ENCODE results near the gene VTI1A.

The VTI1A gene

DNA sequence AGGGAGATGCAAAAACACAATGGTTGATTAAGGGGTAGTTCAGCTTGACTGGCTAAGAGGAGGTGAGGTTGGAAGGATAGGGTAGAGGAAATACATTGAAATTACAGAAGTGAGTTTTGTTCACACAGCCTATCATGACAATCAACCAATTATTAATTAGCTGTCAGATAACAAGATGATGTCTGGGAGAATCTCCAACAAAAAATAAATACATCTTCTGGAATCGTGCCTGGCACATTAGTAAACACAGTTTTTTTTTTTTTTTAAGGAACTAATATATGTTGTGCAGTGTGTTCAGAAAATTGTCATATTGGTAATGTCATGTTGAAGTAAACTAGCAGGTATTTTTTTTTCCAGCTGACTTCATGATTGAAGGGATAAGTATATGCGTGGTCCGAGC lies 171.8 kb downstream of the VTI1A start (continued):
- TF ChIP-seq, protein P1, sequence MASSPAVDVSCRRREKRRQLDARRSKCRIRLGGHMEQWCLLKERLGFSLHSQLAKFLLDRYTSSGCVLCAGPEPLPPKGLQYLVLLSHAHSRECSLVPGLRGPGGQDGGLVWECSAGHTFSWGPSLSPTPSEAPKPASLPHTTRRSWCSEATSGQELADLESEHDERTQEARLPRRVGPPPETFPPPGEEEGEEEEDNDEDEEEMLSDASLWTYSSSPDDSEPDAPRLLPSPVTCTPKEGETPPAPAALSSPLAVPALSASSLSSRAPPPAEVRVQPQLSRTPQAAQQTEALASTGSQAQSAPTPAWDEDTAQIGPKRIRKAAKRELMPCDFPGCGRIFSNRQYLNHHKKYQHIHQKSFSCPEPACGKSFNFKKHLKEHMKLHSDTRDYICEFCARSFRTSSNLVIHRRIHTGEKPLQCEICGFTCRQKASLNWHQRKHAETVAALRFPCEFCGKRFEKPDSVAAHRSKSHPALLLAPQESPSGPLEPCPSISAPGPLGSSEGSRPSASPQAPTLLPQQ (tag by site-specific recombination; IDR thresholded peaks at IDR 0.05): no peak
- TF ChIP-seq, protein P2, sequence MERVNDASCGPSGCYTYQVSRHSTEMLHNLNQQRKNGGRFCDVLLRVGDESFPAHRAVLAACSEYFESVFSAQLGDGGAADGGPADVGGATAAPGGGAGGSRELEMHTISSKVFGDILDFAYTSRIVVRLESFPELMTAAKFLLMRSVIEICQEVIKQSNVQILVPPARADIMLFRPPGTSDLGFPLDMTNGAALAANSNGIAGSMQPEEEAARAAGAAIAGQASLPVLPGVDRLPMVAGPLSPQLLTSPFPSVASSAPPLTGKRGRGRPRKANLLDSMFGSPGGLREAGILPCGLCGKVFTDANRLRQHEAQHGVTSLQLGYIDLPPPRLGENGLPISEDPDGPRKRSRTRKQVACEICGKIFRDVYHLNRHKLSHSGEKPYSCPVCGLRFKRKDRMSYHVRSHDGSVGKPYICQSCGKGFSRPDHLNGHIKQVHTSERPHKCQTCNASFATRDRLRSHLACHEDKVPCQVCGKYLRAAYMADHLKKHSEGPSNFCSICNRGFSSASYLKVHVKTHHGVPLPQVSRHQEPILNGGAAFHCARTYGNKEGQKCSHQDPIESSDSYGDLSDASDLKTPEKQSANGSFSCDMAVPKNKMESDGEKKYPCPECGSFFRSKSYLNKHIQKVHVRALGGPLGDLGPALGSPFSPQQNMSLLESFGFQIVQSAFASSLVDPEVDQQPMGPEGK (tag by site-specific recombination; IDR thresholded peaks at IDR 0.05): no peak
- TF ChIP-seq ZNF529 (tag by site-specific recombination; IDR thresholded peaks at IDR 0.05; ENCODE audit: insufficient replicate concordance): no peak

DNA sequence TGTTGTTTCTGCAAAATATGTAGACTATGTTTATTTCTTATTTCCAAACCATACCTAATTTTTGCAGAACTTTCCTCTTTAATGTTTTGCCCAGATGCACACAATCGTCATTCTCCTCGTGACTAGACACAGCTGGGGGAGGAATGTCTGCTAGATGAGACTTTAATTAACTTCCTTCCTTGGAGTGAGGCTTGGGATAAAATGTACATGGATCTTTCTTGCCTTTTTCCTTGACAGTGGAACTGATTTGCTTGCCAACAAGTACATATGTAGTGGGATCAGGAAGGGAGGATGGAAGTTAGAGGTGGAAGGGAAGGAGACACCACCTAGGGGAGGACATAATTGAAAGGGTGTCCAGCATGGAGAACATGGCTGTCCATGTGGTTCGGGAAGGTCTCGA lies 172.5 kb downstream of the VTI1A start:
- Histone ChIP-seq H3K4me1 (ENCODE audit: control insufficient read depth, insufficient read depth, low read length) (peaks cover 10% of the 10 kb centered on the region), H3K4me3 (ENCODE audit: low read depth, low read length) (no peak overlapping the region), H3K36me3 (ENCODE audit: control insufficient read depth in 2 of 2, insufficient read depth in 1 of 2, low read length in 2 of 2) (no peaks in the 10 kb centered on the region), H3K9me3 (ENCODE audit: control insufficient read depth, insufficient read depth, low read depth, low read length) (no peaks in the 10 kb centered on the region; the same call in none of the 2 replicates), H3K27ac (ENCODE audit: extremely low read depth, low read depth, low read length) (no peak overlapping the region)
- ChIA-PET CTCF (interaction anchor here (0.6 kb wide), 1 partner anchor 1494 kb away, joined by 6 read pairs; no protein-coding TSS in a partner anchor), POLR2A (no interaction called here)
- TF ChIP-seq ZNF221 (tag by site-specific recombination; IDR thresholded peaks at IDR 0.05; ENCODE audit: borderline replicate concordance) (no peak), ZFP69B (tag by site-specific recombination; IDR thresholded peaks at IDR 0.05) (no peak), ZNF112 (tag by site-specific recombination; IDR thresholded peaks at IDR 0.05) (no peak), ZBTB1 (tag by site-specific recombination; IDR thresholded peaks at IDR 0.05) (no peak), ZNF521 (tag by site-specific recombination; IDR thresholded peaks at IDR 0.05) (no peak), TCF7L2 (IDR thresholded peaks at IDR 0.05; ENCODE audit: borderline replicate concordance, low read depth, low read length) (no peak), SP3 (tag by site-specific recombination; IDR thresholded peaks at IDR 0.05) (no peak), ZNF529 (tag by site-specific recombination; IDR thresholded peaks at IDR 0.05; ENCODE audit: insufficient replicate concordance) (no peak), ZNF514 (tag by site-specific recombination; IDR thresholded peaks at IDR 0.05) (no peak), ZNF350 (tag by site-specific recombination; IDR thresholded peaks at IDR 0.05) (no peak), ZNF664 (tag by site-specific recombination; IDR thresholded peaks at IDR 0.05) (no peak), YY1 (tag by site-specific recombination; IDR thresholded peaks at IDR 0.05) (no peak), ZNF223 (tag by site-specific recombination; IDR thresholded peaks at IDR 0.05) (no peak), ZEB2 (tag by site-specific recombination; IDR thresholded peaks at IDR 0.05) (no peak), TRIM28 (IDR thresholded peaks at IDR 0.05; ENCODE audit: borderline replicate concordance, low read length) (no peak)
- TF ChIP-seq, protein P3, sequence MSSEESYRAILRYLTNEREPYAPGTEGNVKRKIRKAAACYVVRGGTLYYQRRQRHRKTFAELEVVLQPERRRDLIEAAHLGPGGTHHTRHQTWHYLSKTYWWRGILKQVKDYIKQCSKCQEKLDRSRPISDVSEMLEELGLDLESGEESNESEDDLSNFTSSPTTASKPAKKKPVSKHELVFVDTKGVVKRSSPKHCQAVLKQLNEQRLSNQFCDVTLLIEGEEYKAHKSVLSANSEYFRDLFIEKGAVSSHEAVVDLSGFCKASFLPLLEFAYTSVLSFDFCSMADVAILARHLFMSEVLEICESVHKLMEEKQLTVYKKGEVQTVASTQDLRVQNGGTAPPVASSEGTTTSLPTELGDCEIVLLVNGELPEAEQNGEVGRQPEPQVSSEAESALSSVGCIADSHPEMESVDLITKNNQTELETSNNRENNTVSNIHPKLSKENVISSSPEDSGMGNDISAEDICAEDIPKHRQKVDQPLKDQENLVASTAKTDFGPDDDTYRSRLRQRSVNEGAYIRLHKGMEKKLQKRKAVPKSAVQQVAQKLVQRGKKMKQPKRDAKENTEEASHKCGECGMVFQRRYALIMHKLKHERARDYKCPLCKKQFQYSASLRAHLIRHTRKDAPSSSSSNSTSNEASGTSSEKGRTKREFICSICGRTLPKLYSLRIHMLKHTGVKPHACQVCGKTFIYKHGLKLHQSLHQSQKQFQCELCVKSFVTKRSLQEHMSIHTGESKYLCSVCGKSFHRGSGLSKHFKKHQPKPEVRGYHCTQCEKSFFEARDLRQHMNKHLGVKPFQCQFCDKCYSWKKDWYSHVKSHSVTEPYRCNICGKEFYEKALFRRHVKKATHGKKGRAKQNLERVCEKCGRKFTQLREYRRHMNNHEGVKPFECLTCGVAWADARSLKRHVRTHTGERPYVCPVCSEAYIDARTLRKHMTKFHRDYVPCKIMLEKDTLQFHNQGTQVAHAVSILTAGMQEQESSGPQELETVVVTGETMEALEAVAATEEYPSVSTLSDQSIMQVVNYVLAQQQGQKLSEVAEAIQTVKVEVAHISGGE (tag by site-specific recombination; conservative IDR thresholded peaks at IDR 0.05; ENCODE audit: low read depth): no peak
- TF ChIP-seq, protein P4, sequence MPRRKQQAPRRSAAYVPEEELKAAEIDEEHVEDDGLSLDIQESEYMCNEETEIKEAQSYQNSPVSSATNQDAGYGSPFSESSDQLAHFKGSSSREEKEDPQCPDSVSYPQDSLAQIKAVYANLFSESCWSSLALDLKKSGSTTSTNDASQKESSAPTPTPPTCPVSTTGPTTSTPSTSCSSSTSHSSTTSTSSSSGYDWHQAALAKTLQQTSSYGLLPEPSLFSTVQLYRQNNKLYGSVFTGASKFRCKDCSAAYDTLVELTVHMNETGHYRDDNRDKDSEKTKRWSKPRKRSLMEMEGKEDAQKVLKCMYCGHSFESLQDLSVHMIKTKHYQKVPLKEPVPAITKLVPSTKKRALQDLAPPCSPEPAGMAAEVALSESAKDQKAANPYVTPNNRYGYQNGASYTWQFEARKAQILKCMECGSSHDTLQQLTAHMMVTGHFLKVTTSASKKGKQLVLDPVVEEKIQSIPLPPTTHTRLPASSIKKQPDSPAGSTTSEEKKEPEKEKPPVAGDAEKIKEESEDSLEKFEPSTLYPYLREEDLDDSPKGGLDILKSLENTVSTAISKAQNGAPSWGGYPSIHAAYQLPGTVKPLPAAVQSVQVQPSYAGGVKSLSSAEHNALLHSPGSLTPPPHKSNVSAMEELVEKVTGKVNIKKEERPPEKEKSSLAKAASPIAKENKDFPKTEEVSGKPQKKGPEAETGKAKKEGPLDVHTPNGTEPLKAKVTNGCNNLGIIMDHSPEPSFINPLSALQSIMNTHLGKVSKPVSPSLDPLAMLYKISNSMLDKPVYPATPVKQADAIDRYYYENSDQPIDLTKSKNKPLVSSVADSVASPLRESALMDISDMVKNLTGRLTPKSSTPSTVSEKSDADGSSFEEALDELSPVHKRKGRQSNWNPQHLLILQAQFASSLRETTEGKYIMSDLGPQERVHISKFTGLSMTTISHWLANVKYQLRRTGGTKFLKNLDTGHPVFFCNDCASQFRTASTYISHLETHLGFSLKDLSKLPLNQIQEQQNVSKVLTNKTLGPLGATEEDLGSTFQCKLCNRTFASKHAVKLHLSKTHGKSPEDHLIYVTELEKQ (tag by site-specific recombination; IDR thresholded peaks at IDR 0.05; ENCODE audit: borderline replicate concordance): no peak
